Measurements from ENCODE around the gene CEMIP.

DNA sequence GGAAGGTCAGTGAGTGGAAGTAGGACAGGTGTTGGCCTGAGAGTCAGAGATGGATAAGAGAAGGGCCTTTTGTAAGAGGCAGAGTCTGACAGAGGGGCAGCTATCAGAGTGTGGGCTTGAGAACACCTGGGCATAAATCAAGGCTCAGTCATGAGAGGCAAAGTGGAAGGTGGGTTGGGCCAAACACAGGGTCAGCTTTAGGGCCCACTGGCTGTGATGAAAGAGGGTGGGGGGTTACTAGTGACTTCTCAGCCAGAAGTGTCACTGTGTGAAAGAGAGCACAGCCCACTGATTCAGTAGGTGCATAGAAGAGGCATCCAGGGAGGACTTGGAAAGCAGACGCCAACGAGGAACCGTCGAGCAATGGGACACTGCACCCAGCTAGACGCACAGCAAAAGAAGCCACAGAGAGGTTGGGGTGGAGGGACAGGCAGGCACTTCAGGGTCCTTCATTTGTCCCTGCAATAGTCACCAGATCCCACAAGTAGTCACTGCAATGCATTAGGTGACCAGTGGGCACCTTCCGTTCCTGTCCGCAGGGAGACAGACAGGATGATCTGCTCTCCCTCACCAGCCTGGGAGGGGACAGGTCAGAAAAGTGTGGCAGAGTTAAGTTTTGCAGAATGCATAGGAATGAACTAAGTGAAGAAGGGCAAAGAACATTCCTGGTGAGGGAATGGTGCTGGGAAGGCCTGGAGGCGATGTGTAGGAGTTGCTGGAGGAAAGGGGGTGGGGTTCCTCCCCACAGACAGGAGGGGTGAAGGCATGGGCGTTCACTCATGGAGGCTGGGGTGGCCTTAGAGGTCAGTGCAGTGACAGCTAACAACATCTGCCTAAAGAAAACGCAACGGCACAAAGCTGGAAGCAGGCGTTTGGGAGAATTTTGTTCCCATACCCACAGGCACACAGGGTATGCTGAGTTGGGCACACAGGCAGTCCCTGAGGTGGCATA, 174.1 kb downstream of the CEMIP start:
- TF ChIP-seq, protein P1, sequence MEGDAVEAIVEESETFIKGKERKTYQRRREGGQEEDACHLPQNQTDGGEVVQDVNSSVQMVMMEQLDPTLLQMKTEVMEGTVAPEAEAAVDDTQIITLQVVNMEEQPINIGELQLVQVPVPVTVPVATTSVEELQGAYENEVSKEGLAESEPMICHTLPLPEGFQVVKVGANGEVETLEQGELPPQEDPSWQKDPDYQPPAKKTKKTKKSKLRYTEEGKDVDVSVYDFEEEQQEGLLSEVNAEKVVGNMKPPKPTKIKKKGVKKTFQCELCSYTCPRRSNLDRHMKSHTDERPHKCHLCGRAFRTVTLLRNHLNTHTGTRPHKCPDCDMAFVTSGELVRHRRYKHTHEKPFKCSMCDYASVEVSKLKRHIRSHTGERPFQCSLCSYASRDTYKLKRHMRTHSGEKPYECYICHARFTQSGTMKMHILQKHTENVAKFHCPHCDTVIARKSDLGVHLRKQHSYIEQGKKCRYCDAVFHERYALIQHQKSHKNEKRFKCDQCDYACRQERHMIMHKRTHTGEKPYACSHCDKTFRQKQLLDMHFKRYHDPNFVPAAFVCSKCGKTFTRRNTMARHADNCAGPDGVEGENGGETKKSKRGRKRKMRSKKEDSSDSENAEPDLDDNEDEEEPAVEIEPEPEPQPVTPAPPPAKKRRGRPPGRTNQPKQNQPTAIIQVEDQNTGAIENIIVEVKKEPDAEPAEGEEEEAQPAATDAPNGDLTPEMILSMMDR (conservative IDR thresholded peaks at IDR 0.05): no peak
- TF ChIP-seq EZH2 (IDR thresholded peaks at IDR 0.05; ENCODE audit: low read depth): no peak
